K562 (cell line): ENCODE data around the gene MAML3. TPM values are rescaled to one million over a fixed set of nuclear protein-coding genes. Genes with fewer than 3 reads are reported as not detected.

Experiments
- ATAC-seq: fragments of 200-7000 bp; cut with Tn5 transposase; 3 replicates; pipeline ENCODE4 v1.9.1; 2020; ENCODE audit warnings: moderate library complexity
- BruUV-seq: library from RNA; stranded (reverse); fragments of 400-500 nt; replicated peaks from 2 replicates; lab custom pipeline; 2021; lab: Mats Ljungman, UMichigan
- CTCF ChIA-PET: fragments of 300-600 bp; formaldehyde crosslinking; extraction: SDS; loops from one replicate; lab custom pipeline; 2021; ENCODE audit warnings: low intra/inter-chr PET ratio; lab: Yijun Ruan, JAX
- POLR2A ChIA-PET: fragments of 300-600, 350-650 bp; sonication (Branson Sonifier 250); formaldehyde crosslinking; extraction: SDS; loops from one replicate; lab custom pipeline; 2021; ENCODE audit warnings: antibody characterized with exemption, inconsistent platforms; lab: Yijun Ruan, JAX
- DNase-seq, 4 experiments: peaks; one replicate each; pipeline versions ENCODE4 v3.0.0 to v3.0.0-alpha.2; 2011 to 2018; ENCODE audit warnings: low spot score in 3 of 4, mixed read lengths in 3 of 4; ENCODE audit errors: extremely low read depth in 1 of 4
- FAIRE-seq: peaks from 2 replicates; lab custom pipeline; 2011; peaks lifted over from hg19 to GRCh38; lab: Jason Lieb, UNC
- H2AFZ ChIP-seq: 2 replicates; pipeline ENCODE4 v1.6.0; 2011; ENCODE audit warnings: low read depth, low read length, control low read depth, inconsistent platforms
- H3K27ac ChIP-seq: fragments of 200-600 bp; 3 replicates; pipeline ENCODE4 v1.8.0; 2011; ENCODE audit warnings: low read depth, mild to moderate bottlenecking, control low read depth, inconsistent platforms, low read length, moderate library complexity, mixed read lengths; ENCODE audit errors: extremely low read depth
- H3K27me3 ChIP-seq, 2 experiments: fragments of 300-600 bp in 1 of 2; 2 replicates in 1 of 2; 3 replicates in 1 of 2; pipeline versions ENCODE4 v1.6.0 to v1.8.0; 2011; ENCODE audit warnings: inconsistent platforms in 2 of 2, low read length in 2 of 2, mild to moderate bottlenecking in 1 of 2, mixed read lengths in 1 of 2, moderate library complexity in 1 of 2; ENCODE audit not compliant: control insufficient read depth in 2 of 2, insufficient read depth in 2 of 2
- H3K36me3 ChIP-seq: fragments of 300-600 bp; 3 replicates; pipeline ENCODE4 v1.8.0; 2011; ENCODE audit warnings: mild to moderate bottlenecking, low read length, inconsistent platforms; ENCODE audit not compliant: control insufficient read depth, insufficient read depth
- H3K4me1 ChIP-seq, 2 experiments: fragments of 200-600 bp in 1 of 2; replicated peaks in 1 of 2; 2 replicates in 1 of 2; 3 replicates in 1 of 2; pipeline versions ENCODE4 v1.5.1 to v1.8.0; 2011; ENCODE audit warnings: inconsistent platforms in 2 of 2, low read length in 2 of 2, mild to moderate bottlenecking in 1 of 2, mixed read lengths in 1 of 2, moderate library complexity in 1 of 2; ENCODE audit not compliant: control insufficient read depth in 2 of 2, insufficient read depth in 2 of 2
- H3K4me2 ChIP-seq: 2 replicates; pipeline ENCODE4 v1.6.1; 2011; ENCODE audit warnings: low read length, control low read depth, inconsistent platforms, mixed read lengths; ENCODE audit not compliant: insufficient read depth
- H3K4me3 ChIP-seq: fragments of 200-600 bp; sonication (generic), shearing (Covaris generic); 2 replicates; pipeline ENCODE4 v1.5.1; 2016; ENCODE audit warnings: control low read depth, inconsistent platforms
- H3K79me2 ChIP-seq: fragments of 200-600 bp; 3 replicates; pipeline ENCODE4 v1.8.0; 2011; ENCODE audit warnings: low read length, inconsistent platforms; ENCODE audit not compliant: control insufficient read depth, insufficient read depth
- H3K9ac ChIP-seq, 2 experiments: 2 replicates each; pipeline versions ENCODE4 v1.6.0 to v1.6.1; 2011; ENCODE audit warnings: low read depth in 2 of 2, low read length in 2 of 2, control low read depth in 1 of 2, inconsistent platforms in 1 of 2, mild to moderate bottlenecking in 1 of 2, mixed read lengths in 1 of 2; ENCODE audit not compliant: insufficient read depth in 1 of 2
- H3K9me1 ChIP-seq: one replicate; pipeline ENCODE4 v1.6.0; 2011; ENCODE audit warnings: inconsistent platforms, mild to moderate bottlenecking, low read length, moderate library complexity; ENCODE audit not compliant: control insufficient read depth, insufficient read depth
- H3K9me3 ChIP-seq: replicated peaks from 2 replicates; pipeline ENCODE4 v1.5.1; 2011; ENCODE audit warnings: low read depth, low read length, inconsistent platforms; ENCODE audit not compliant: control insufficient read depth, insufficient read depth
- H4K20me1 ChIP-seq: replicated peaks from 2 replicates; pipeline ENCODE4 v1.6.1; 2011; ENCODE audit warnings: low read length, inconsistent platforms, mixed read lengths; ENCODE audit not compliant: control insufficient read depth, insufficient read depth
- BRD9 ChIP-seq: fragments of 450-650 bp; IDR thresholded peaks from 2 replicates; pipeline ENCODE4 v1.6.1; 2018; ENCODE audit warnings: low read depth; ENCODE audit not compliant: partially characterized antibody
- HDAC6 ChIP-seq: IDR thresholded peaks from 2 replicates; pipeline ENCODE4 v1.6.1; 2012; ENCODE audit warnings: low read depth, mild to moderate bottlenecking, control low read depth, inconsistent platforms, low read length, moderate library complexity
- NKRF ChIP-seq: fragments of 450-650 bp; IDR thresholded peaks from 2 replicates; pipeline ENCODE4 v1.6.1; 2016; ENCODE audit warnings: borderline replicate concordance
- PRMT5 ChIP-seq: sonication (generic); formaldehyde crosslinking; IDR thresholded peaks from 2 replicates; pipeline ENCODE4 v1.5.0; 2020; ENCODE audit warnings: missing genetic modification reagents
- RHOXF2B ChIP-seq: fragments of 250-450 bp; sonication (Bioruptor Pico); conservative IDR thresholded peaks from 2 replicates; pipeline ENCODE4 v1.5.1; 2021
- SRSF3 ChIP-seq: fragments of 200-400 bp; formaldehyde crosslinking; IDR thresholded peaks from 2 replicates; pipeline ENCODE4 v1.6.1; 2016; ENCODE audit warnings: mild to moderate bottlenecking, low read length, moderate library complexity; ENCODE audit not compliant: insufficient read depth
- TAF9B ChIP-seq: fragments of 450-650 bp; IDR thresholded peaks from 2 replicates; pipeline ENCODE4 v1.6.1; 2018; ENCODE audit warnings: mild to moderate bottlenecking; ENCODE audit not compliant: partially characterized antibody
- WGBS: fragments of 100-300 bp; shearing (Covaris generic); methylation state at CpG from one replicate; pipeline ENCODE4 v1.1.6; 2016; ENCODE audit warnings: low coverage, mixed read lengths; ENCODE audit not compliant: insufficient coverage; ENCODE audit errors: missing lambda C conversion rate; 5-methylcytosine and 5-hydroxymethylcytosine counted together
- in situ Hi-C: fragments of 300-500 bp; cut with MboI; formaldehyde crosslinking; loops from 4 replicates; pipeline ENCODE4 v1.15.0; 2018; ENCODE audit warnings: inconsistent platforms, mixed read lengths
- intact Hi-C: fragments of 100-400 bp; cut with micrococcal nuclease; formaldehyde crosslinking; loops from 2 replicates; pipeline ENCODE4 v1.14.2; 2022
- polyA plus RNA-seq, 8 experiments: library from polyadenylated mRNA; depleted of rRNA in 4 of 8; stranded (reverse) in 5 of 8; unstranded in 3 of 8; fragments of >200 nt; fragmentation: Nextera tagmentation in 2 of 8; fragmentation: Illumina TruSeq in 1 of 8; extraction: Ambion mirVana in 2 of 8; extraction: Trizol in 1 of 8; gene quantifications; 2 replicates each; pipeline versions ENCODE4 v1.2.1 to v1.2.3, GENCODE V29; 2011 to 2014; ENCODE audit warnings: inconsistent platforms in 1 of 8, missing spikeins in 1 of 8
- total RNA-seq, 7 experiments: library from RNA; depleted of rRNA in 6 of 7; stranded (reverse); fragments of >200 nt in 6 of 7; fragmentation: Illumina TruSeq in 2 of 7; extraction: Trizol in 2 of 7; gene quantifications; 2 replicates each; pipeline versions ENCODE4 v1.2.1 to v1.2.3, GENCODE V29; 2011 to 2021; ENCODE audit warnings: low replicate concordance in 1 of 7

MAML3 gene
- total and polyA plus RNA-seq, 9 of the 15 experiments (the other 6 are each of a cell fraction or from before 2014, with no cell fraction given): 0.01 to 0.55 (median 0.25) TPM

GRCh38 chr4:140018931-140019618 lies 134.9 kb downstream of the MAML3 start (continued):
- TF ChIP-seq NKRF: no peak
- no peak for TF ChIP-seq HDAC6
- TF ChIP-seq RHOXF2B (CRISPR knock-in tag): no peak

DNA sequence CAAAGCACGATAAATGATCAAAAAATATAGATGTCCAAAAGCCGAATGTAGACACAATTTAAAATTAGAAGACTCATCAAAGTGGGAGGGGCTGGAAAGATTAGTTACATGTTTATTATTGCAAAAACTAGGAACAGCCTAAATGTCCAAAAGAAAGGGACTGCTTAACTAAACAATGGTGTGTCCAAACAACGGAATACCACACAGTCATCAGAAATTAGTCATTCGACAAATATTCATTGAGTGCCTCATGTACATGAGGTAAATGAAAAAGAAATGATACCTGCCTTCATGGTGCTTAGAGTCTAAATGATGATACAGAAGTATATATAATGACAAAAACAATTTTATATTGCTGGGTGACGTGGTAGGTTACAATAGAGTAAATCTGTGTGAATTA lies 139.7 kb downstream of the MAML3 start:
- H3K79me2 ChIP-seq: no peaks in the 10 kb centered on the region
- 0% methylated on average over 5 of the region's 5 CpGs for WGBS
- H2AFZ ChIP-seq: no peak overlapping the region
- H3K4me1 ChIP-seq: no peaks in the 10 kb centered on the region
- intact Hi-C loops: no loop called here
- in situ Hi-C loops: no loop called here
- DNase-seq (no peak), ATAC-seq (no peak), FAIRE-seq (no peak)
- H3K36me3 ChIP-seq: no peaks in the 10 kb centered on the region
- H3K4me2 ChIP-seq: no peak overlapping the region
- POLR2A ChIA-PET: no interaction called here
- H3K9ac ChIP-seq: no peak overlapping the region
- no peaks in the 10 kb centered on the region for H4K20me1 ChIP-seq
- H3K27ac ChIP-seq: no peak overlapping the region
- no peaks in the 10 kb centered on the region for H3K9me1 ChIP-seq
- no TSS peak for BruUV-seq
- no peak overlapping the region for H3K4me3 ChIP-seq
- no peaks in the 10 kb centered on the region for H3K27me3 ChIP-seq
- no peak for TF ChIP-seq SRSF3
- no peak for TF ChIP-seq TAF9B
- no peak for TF ChIP-seq PRMT5 (CRISPR knock-in tag)
- no peak for TF ChIP-seq BRD9
- CTCF ChIA-PET: no interaction called here
- H3K9me3 ChIP-seq: no peaks in the 10 kb centered on the region
